ENCODE data around the gene SPRR2B. TPM values are rescaled to one million over a fixed set of nuclear protein-coding genes. Genes with fewer than 3 reads are reported as not detected.

Gene SPRR2B
- total RNA-seq, 2 experiments from 2014 or later, result not detected

DNA sequence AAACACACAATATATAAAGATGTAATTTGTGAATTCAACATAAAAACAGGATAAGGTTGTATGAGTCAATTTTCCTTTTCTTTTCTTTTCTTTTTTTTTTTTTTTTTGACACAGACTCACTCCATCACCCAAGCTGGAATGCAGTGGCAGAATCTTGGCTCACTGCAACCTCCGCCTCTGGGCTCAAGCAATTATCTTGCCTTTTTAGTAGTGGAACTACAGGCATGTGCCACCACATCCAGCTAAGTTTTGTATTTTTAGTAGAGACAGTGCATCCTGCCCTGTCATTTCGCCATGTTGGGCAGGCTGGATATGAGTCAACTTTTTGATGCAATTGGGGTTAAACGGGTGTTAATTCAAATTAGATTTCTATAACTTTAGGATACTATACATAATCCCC, 10.3 kb upstream of the SPRR2B start:
- intact Hi-C loops (cut with DNase I, micrococcal nuclease), result no loop called here
- no peak overlapping the region for H3K27ac ChIP-seq (ENCODE audit: low read depth in 1 of 2, low read length in 2 of 2)
- TF ChIP-seq, protein P1, sequence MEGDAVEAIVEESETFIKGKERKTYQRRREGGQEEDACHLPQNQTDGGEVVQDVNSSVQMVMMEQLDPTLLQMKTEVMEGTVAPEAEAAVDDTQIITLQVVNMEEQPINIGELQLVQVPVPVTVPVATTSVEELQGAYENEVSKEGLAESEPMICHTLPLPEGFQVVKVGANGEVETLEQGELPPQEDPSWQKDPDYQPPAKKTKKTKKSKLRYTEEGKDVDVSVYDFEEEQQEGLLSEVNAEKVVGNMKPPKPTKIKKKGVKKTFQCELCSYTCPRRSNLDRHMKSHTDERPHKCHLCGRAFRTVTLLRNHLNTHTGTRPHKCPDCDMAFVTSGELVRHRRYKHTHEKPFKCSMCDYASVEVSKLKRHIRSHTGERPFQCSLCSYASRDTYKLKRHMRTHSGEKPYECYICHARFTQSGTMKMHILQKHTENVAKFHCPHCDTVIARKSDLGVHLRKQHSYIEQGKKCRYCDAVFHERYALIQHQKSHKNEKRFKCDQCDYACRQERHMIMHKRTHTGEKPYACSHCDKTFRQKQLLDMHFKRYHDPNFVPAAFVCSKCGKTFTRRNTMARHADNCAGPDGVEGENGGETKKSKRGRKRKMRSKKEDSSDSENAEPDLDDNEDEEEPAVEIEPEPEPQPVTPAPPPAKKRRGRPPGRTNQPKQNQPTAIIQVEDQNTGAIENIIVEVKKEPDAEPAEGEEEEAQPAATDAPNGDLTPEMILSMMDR (IDR thresholded peaks at IDR 0.05), result no peak
- Mint-ChIP-seq H3K4me1 (ENCODE audit: low read depth) (no peaks in the 10 kb centered on the region), H3K27ac (no peak overlapping the region), H3K36me3 (ENCODE audit: low read depth) (no peaks in the 10 kb centered on the region), H3K27me3 (peaks cover 49% of the 10 kb centered on the region), H3K4me3 (no peak overlapping the region), H3K9me3 (peaks cover 3% of the 10 kb centered on the region)
- ChIA-PET POLR2A (no interaction called here), CTCF (interaction anchor here (0.7 kb wide), 1 partner anchor 410 kb away, joined by 3 read pairs; no protein-coding TSS in a partner anchor)
- DNase-seq (no peak), ATAC-seq (ENCODE audit: poor library complexity) (no peak)
- H3K9me3 ChIP-seq (ENCODE audit: control insufficient read depth in 1 of 2, insufficient read depth in 1 of 2, low read length in 2 of 2), result peaks cover 0 to 8% of the 10 kb centered on the region in 2 experiments
- H3K4me1 ChIP-seq (ENCODE audit: insufficient read depth, low read length), result no peaks in the 10 kb centered on the region
- H3K27me3 ChIP-seq (ENCODE audit: control insufficient read depth in 1 of 2, insufficient read depth in 2 of 2, low read length in 2 of 2), result peaks cover 0 to 5% of the 10 kb centered on the region in 2 experiments
- no peak overlapping the region for H3K4me3 ChIP-seq (ENCODE audit: low read length)
- H3K36me3 ChIP-seq (ENCODE audit: insufficient read depth, low read length), result no peaks in the 10 kb centered on the region

DNA sequence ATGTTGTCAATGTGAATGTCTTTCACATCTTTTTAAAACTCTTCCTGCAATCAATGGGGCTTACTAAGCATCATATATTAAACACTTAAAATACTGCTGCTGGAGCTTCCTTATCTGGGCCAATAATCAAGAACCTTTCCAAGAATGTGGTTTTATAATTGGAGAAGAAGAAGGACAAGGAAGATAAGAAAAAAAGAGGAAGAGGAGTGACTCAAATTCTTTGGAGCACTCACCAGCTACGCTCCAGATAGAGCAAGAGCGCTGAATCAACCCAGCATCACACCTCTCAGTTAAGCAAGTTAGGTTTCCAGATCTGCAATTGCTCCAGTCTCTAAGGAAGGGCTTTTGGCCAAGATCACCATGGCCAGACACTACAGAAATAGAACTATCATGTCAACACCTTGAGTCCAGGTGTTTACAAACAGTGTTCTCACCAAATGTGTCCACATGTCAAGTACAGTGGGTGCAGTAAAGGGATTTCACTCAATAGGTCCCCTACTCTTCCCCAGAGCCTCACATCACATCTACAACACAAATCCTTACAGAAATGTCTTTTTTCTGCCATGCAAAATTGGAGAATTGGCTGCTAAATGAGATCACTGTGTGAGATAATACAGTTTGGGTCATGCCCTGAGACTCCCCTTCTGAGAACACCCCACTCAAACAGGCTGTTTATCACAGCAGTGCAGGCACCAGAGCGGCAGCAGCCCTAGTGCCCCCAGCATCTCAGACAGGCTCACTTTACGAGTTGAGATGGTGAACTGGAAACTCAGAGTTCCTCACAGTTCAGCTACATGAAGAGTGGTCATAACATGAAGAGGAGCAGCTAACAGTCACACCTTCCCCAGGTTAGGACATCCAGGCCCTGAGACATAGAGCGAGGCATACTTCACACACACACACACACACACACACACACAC, 1.7 kb upstream of the SPRR2B start:
- no peaks in the 10 kb centered on the region for H3K9me3 Mint-ChIP-seq
- no peak for DNase-seq
- H3K4me1 Mint-ChIP-seq (ENCODE audit: low read depth), result no peaks in the 10 kb centered on the region
- H3K4me3 Mint-ChIP-seq, result no peak overlapping the region
- TF ChIP-seq, protein P1 (IDR thresholded peaks at IDR 0.05), result no peak
- ChIA-PET CTCF (no interaction called here), POLR2A (no interaction called here)
- Histone ChIP-seq H3K4me3 (ENCODE audit: low read length) (no peak overlapping the region), H3K27ac (ENCODE audit: low read depth in 1 of 2, low read length in 2 of 2) (no peak overlapping the region), H3K36me3 (ENCODE audit: insufficient read depth, low read length) (no peaks in the 10 kb centered on the region), H3K9me3 (ENCODE audit: control insufficient read depth in 1 of 2, insufficient read depth in 1 of 2, low read length in 2 of 2) (no peaks in the 10 kb centered on the region), H3K4me1 (ENCODE audit: insufficient read depth, low read length) (no peaks in the 10 kb centered on the region), H3K27me3 (ENCODE audit: control insufficient read depth in 1 of 2, insufficient read depth in 2 of 2, low read length in 2 of 2) (no peaks in the 10 kb centered on the region)
- intact Hi-C loops (cut with DNase I, micrococcal nuclease), result no loop called here
- peaks cover 37% of the 10 kb centered on the region for H3K27me3 Mint-ChIP-seq
- ATAC-seq (ENCODE audit: poor library complexity), result no peak
- no peaks in the 10 kb centered on the region for H3K36me3 Mint-ChIP-seq (ENCODE audit: low read depth)
- no peak overlapping the region for H3K27ac Mint-ChIP-seq

GRCh38 chr1:153070243-153070642, 1.2 kb downstream of the SPRR2B start:
- H3K27me3 ChIP-seq (ENCODE audit: control insufficient read depth in 1 of 2, insufficient read depth in 2 of 2, low read length in 2 of 2), result no peaks in the 10 kb centered on the region
- Mint-ChIP-seq H3K9me3 (no peaks in the 10 kb centered on the region), H3K27me3 (peaks cover 55% of the 10 kb centered on the region), H3K27ac (no peak overlapping the region), H3K4me3 (no peak overlapping the region), H3K36me3 (ENCODE audit: low read depth) (no peaks in the 10 kb centered on the region), H3K4me1 (ENCODE audit: low read depth) (no peaks in the 10 kb centered on the region)
- TF ChIP-seq, protein P1 (IDR thresholded peaks at IDR 0.05), result no peak
- ATAC-seq (ENCODE audit: poor library complexity) (no peak), DNase-seq (no peak)
- no peaks in the 10 kb centered on the region for H3K9me3 ChIP-seq (ENCODE audit: control insufficient read depth in 1 of 2, insufficient read depth in 1 of 2, low read length in 2 of 2)
- intact Hi-C loops (cut with DNase I, micrococcal nuclease), result no loop called here
- ChIA-PET CTCF (no interaction called here), POLR2A (no interaction called here)
- H3K27ac ChIP-seq (ENCODE audit: low read depth in 1 of 2, low read length in 2 of 2), result no peak overlapping the region
- H3K36me3 ChIP-seq (ENCODE audit: insufficient read depth, low read length), result no peaks in the 10 kb centered on the region
- H3K4me1 ChIP-seq (ENCODE audit: insufficient read depth, low read length), result no peaks in the 10 kb centered on the region
- H3K4me3 ChIP-seq (ENCODE audit: low read length), result no peak overlapping the region
